HG02938 (cell line): ENCODE measurements around the gene DMRT2.

Source experiments
- ATAC-seq: cut with Tn5 transposase; IDR thresholded peaks from one replicate; pipeline ENCODE4 v1.9.1; 2021; ENCODE audit warnings: mild to moderate bottlenecking, moderate library complexity; ENCODE audit not compliant: unreplicated experiment

DMRT2 gene

DNA sequence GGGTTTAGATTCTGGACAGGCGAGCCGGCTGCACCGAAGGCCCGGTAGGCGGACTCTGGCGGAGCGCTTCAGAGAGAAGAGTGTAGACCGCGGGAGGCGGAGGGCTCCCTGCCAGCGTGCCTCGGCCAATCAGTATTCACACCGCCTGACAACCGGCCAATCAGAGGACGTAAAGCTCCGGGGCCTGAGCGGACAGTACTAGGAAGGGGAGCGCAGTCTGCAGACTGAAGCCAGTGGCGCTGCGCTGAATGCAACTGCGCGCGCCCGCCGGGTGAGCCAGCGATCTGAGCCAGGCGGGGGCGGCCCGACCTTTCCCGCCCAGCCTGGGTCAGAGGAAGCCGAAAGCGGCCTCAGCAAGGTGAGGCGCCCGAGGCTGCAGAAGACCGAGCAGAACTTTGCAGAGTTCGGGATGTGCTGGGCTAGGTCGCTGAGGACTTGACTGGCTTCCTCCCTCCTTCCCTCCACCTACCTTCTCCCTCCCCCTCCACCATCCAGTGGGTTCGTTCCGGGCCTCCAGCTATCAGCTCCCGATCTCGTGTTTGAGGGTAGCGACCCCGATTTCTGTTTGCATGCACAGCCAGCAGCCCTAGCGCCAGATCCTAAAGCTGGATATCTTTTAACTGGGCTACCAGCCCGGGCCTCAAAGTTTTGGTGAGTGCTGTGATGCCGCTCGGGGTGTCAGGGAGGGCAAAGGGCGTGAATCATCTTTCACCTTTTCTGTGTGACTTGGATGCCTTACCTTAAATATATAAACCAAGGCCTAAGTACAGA lies at the start of gene DMRT2:
TSS of gene DMRT2 (plus strand) at position 233 of the 771 bp plus-strand sequence. CDS start 1,257 bp downstream, outside the sequence.
- ATAC-seq, result peak; percentile 66

DNA sequence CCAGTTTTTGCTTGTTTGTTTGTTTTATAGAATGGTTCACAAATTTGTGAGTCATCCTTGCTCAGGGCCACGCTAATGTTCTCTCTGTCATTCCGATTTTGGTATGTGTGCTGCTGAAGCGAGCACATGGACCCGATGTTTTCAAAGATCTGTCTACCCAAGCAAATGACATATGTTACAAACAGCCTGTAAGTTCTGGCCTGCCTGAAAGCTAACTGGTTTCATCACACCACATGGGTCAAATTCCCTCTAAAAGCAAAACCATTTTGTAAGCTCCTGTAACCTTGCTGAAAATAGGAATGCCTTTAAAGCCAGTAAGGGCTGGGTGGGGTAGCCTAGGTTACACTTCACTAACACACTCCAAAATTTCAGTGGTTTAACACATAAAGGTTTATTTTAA lies 48.3 kb upstream of the DMRT2 start:
- no peak for ATAC-seq

DNA sequence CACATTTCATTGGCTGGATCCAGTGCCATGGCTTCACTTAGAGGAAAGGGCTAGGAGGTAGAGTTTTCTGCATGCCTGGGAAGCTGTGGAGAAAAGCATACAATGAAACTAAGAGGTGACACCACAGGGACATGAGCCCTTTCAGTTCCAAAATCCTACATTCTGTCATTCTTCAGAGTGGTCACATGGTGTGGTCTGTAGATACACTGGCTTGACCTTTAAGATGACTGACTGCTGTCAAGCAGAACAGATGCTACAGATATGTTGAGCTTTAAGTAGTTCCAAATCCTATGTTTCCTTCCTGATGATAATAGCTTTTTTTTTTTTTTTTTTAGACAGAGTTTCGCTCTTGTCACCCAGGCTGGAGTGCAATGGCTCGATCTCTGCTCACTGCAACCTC lies 47.5 kb upstream of the DMRT2 start:
- no peak for ATAC-seq

DNA sequence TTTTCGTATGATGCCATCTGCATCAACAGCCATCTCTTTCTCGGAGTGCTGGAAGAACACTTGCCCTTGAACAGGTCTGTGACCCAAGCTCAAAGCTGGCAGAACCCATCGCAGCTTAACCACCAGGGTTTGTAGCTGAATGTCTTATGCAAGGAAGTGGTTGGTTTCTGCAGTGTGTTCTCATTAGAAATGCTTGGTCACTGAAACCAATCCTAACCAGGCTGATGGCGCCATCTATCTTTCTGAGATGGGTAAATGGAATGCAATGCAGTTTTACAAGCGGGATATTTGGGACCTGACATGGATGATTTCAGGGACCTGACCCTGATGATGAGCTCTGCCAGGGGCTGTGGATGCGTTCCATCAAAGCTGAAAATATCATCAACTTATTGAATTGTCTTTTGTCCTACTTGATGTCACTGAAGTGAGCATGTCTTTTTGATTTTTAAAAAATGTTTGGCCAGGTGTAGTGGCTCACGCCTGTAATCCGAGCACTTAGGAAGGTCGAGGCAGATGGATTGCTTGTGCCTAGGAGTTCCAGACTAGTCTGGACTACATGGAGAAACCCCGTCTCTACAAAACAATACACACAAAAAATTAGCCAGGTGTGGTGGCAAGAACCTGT lies 45.0 kb upstream of the DMRT2 start:
- ATAC-seq, result peak; percentile 45

DNA sequence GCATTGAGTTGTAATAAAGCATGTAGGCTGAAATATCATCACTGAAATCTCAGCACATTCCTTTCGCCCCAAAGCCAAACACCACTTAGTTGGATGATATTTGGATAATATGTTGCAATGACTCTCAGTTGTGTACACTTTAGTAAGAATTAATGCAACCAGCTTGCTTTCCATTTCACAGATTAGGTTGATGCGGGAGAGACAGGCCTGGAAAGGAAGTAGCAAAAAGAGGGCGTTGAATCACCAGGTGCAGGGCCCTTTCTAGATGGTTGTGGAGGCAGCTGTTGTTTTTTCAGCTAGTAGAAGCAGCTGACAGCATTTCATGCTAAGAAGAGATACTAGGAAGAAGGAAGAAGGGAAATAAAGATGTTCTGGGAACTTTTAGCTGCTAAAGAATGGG lies 42.8 kb upstream of the DMRT2 start:
- no peak for ATAC-seq

DNA sequence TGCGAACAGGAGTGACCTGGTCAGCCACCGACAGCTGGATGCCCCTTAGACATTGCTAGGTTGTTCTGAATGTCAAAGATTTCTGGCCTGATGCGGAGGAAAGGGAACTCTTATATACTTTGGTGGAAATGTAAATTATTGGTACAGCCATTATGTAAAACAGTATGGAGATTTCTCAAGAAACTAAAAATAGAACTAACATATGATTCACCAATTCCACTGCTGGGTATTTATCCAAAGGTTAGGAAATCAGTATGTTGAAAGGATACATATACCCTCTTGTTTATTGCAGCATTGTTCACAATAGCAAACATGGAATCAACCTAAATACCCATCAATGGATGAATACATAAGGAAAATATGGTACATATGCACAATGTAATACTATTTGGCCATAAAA lies 41.9 kb upstream of the DMRT2 start:
- ATAC-seq, result no peak

DNA sequence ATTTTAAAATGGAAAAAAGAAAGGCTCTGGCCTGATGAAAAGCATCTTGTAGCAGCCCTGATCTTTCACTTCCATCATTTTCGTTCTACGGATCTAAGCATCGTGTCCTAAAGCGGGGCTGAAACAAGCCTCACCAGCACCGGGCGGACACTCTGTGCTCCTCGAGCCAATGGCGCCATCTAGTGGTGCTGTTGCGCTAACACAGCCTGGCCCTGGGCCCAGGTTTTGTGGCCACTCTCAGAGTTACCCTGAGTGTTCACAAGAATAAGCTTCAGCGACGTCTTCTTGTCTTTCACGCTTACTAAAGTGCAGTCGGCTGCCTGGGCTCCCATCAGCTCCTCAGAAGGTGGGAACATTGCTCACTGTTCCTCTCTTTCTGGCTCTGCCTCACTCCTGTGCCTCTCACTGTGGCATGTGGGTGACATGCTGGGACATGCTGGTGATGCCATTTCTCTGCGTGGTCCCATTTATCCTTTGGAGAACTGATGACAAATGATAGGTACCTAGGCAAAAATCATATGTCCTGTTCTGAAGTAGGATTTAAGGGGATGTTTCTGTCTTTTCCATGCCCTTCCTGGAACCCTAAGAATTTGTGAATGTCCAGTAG lies 41.0 kb upstream of the DMRT2 start:
- ATAC-seq, result peak; percentile 94

DNA sequence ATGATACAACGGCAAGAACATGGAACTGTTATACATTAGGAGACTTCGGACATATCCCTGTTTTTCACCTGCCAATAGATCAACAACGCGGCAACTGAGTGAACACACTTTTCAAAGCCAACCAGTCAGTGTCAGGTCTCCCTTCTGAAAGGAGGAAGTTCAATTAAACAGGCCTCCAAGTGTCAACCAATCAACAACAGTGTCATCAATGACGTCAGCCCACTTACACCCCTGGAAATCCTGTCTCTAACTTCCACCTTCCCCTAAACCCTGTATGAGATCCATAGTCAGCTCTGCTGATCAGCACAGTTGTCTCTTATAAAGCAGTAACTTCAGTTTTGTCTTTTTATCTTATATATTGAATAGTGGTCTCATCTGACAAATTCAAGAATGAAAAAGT lies 37.1 kb upstream of the DMRT2 start:
- no peak for ATAC-seq

DNA sequence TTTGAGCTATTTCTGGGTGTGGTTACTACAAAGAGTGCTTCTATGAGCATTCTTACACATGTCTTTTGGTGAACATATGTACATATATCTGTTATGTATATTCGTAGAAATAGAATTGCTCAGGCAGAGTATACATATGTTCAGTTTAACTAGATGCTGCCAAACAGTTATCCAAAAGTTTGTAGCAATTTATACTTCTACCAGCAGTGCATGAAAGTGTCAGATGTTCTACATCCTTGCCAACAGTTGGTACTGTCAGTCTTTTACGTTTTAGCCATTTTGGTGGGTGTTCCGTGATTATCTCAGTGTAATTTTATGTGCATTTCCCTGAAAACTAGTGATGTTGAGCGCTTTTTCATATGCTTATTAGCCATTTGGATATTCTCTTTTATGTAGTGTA lies 35.9 kb upstream of the DMRT2 start:
- ATAC-seq, result no peak

DNA sequence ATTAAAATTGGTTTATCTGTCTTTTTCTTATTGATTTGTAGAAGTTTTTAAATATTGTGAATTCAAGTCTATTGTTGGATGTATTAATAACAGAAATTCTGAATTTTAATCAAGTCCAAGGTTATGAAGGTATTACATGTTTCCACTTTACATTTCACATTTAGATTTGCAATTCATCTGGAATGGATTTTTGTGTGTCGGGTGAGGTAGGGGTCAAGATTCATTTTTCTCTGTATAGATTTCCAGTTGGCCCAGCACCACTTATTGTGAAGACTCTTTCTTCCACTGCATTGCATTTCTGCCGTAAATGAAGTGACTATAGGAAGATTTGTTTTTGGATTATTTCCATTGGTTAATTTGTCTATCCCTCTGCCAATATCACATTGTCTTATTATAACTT lies 35.5 kb upstream of the DMRT2 start:
- no peak for ATAC-seq

DNA sequence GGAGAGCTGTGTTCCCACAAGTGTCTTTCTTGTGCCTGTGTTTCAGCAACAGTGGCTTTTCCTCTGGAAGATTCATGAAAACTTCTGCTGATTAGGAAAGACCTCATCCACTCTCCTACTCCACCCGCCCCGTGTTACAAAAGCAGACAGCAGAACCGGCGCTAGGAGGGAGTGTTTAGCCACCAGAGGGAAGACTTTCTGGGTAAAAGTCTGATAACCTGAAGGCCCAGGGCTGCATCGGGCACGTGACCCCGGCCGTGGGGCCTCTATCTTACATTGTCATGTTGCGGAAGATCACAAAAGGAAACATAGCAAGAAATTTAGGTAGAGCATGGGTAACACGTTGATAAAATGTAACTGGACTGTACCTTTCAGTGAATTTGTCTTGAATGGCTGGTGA lies 32.0 kb upstream of the DMRT2 start:
- ATAC-seq, result no peak

DNA sequence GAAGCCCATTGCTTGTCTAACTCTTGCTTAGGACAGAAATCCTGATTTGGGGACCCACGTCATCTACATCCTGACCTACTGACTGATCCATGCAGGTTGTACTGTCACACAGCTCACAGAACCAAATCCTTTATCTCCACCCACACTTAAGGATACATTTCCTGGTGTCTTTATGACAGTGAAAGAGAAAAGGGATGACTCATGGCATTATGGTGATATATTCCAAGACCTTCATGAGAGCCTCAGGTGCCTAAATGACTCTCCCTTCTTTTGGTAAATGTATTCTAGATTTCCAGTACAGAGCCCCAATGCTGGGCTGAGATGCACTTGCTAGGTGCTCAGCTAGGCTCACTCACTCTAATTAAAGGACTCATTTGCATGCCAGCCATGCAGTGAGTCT lies 26.0 kb upstream of the DMRT2 start:
- no peak for ATAC-seq

DNA sequence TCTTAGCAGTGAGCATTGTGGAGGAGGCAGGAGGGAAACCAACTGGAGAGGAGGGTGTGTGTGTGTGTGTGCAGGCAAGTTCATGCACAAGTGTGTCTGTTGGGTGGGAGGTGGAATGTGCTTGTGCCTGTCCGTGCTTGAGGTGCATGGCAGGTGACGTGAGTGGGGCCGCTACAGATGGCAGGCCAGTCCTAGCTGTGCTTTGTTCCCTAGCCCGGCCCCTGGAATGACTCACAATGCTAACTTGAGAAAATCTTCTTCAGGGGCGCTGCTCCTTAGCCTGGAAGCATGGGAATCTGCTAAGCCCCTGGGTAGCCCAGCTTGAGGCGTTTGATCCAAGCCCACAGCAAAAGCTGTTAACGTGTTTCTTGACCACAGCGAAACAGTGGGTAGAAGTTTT lies 25.0 kb upstream of the DMRT2 start:
- ATAC-seq, result no peak

DNA sequence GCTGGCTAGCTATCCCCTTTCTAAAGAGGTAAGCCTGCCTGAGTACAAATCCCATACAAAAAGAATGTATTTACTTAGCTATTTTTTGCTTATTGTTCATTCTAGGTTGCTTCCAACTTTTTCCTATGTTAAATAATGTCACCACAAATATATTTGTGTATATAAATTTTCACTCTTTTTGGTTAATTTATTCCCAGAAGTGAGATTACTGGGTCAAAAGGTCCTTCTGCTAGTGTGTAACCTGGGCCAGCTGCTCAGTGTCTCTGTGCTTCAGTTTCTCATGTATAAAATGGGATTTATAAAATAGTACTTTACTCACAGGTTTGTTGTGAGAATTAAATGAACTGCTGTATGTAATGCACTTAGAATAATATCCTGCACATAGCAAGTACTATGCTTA lies 23.9 kb upstream of the DMRT2 start:
- no peak for ATAC-seq

DNA sequence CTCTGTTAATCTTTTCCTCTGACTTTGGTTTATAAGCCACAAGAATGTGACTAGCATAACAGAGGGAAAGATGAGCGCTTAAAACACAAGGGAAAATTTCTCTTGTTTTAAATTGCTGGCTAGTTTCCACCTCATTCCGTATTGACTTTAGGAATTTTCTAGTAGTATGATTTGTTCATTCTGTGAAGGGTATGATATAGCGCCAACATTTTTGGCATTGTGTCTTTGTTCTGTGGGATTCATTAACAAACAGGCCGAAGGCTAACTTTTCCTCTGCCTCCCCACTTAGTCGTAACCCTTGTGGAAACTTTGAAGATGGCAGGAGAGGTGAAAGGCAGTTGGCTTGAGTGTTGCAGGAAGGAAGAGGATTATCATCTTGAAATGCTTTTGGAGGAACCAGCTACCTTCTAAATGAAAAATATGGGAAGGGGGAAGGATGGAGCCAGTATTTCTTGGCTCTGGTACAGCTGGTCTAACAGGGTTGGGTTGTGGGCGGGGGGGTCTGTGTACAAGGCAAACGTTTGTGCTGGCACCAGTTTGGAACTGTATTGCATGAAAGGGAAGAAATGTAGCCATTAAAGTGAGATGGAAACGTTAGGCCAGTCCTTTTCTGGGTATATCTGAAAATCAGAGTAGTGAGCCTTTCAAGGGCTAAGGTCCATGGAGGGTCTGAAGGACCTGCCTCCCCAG lies 21.5 kb upstream of the DMRT2 start:
- ATAC-seq, result no peak

DNA sequence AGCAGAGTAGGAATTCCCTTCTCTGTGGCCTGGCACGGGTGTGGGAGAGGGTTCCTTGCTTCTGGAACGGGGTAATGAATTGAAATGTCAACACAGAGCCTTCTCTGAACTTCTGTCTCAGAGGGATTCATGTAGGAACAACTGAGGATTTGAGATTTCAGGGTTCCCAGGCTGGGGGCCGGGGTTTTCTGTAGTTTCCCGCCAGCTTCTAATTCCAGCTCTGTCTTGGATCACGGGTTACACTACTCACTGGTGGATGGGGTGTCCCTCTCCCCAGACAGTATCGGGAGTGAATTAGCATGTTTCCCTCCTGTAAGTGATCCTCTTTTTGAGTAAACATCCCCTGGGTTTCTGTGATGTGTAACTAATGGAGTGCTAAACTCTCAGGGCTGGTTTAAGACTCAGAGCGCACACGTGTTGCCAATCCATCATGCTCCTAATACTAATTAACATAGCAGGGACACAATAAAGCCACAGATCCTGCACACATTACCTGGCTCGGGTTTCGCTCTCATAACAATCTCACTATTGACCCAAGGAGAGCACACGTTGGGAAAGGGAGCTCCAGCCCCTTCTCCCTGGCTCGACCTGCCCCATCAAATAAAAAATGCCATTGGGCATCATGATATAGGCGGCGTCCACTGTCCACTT lies 18.1 kb upstream of the DMRT2 start:
- no peak for ATAC-seq

DNA sequence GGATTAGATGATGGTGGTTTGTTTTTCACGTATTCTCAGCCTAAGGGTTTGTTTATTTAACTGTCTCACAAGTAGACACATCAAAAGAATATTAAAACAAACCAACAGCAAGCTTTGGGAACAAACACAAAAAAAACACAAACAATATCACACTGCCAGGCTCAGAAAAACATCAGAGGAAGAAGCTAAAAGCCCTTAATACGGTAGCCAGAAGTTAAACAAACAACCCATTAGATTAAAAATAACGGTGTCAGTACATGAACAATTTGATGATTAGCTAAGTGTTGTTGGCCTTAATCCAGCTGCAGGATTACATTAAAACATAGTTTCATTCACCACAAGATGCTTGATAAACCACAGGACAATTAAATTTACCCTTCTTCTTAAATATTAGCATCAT lies 15.9 kb upstream of the DMRT2 start:
- ATAC-seq, result no peak

DNA sequence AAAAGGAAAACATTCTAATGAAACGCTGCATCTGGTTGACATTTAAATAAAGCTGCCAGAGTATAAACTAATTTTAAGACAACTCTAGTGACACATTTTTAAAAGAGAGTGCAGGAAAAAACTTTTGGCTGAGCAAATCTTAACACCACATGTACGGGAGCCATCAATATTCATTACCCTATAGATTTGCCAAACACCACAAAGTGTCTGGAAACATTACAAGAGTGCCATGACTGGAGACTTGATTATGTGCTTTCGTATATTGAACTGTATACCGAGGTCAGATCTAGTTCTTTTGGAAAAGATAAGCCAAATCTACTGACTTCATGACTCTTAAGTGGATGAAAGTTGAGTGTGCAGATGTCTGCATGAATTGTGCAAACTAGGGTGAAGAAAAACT lies 10.6 kb upstream of the DMRT2 start:
- ATAC-seq, result no peak

DNA sequence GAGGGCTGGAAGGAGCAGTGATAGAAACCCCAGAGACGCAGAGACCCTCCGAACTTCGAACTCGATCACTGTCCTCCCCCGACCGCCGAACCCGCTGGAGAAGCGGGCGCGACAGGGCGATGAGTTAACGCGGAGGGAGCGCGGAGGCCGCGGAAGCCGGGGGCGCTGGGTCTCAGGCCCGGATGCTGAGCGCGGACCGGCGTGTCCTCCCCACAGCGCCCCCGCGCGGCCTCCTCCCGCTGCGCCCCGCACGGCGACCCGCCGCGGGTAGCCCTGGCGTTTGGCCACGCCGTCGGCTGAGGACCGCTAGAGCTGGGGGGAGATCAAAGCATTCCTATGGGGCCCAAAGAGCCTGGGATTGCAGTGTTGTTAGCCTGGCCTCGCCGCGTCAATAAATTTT lies 7.7 kb upstream of the DMRT2 start:
- ATAC-seq, result no peak

DNA sequence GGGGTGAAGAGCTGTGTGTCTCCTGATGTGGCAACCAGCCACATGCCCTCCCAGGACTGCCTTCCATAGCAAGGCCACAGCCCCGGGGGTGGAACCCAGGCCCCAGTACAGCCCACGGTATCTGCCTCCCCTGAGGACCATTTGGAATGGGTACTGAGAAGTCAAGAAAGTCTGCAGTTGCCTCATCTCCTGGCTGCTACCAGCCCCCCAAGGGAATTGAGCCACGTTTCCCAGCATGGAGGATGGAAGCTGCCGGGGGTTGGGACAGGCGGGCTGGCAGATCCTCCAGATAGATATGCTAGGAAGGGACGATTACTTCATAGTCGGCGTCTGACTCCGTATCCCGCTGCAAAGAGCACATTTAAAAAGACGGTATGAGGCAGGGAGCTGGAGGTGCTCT lies 5.5 kb upstream of the DMRT2 start:
- ATAC-seq, result no peak
